Measurements from ENCODE around the gene NXPH4. TPM values are rescaled to one million over a fixed set of nuclear protein-coding genes. Genes with fewer than 3 reads are reported as not detected.

Gene NXPH4
- total RNA-seq, 1 donor from 2014 or later = not detected

DNA sequence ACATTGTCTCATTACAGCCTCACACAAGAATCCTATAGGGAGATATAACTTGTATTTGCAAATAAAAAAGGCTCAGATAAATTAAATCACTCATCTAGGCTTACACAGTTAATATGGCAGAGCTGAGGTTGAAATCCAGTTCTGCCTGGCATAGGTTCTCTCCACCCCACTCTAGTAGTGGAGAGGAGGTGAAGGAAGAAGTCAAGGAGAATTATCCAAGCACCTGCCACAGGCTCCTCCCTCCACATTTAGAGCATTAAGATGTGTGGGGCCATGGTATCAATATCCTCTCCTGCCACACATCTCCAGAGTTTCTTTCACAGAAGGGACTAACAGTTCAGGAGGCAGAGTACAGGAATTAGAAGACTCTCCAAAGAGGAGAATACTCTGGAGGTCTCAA lies 56.9 kb downstream of the NXPH4 start:
- DNase-seq (no peak), ATAC-seq (no peak)
- intact Hi-C loops (cut with DNase I) = no loop called here
- H3K27me3 ChIP-seq = no peaks in the 10 kb centered on the region
- TF ChIP-seq, protein P1, sequence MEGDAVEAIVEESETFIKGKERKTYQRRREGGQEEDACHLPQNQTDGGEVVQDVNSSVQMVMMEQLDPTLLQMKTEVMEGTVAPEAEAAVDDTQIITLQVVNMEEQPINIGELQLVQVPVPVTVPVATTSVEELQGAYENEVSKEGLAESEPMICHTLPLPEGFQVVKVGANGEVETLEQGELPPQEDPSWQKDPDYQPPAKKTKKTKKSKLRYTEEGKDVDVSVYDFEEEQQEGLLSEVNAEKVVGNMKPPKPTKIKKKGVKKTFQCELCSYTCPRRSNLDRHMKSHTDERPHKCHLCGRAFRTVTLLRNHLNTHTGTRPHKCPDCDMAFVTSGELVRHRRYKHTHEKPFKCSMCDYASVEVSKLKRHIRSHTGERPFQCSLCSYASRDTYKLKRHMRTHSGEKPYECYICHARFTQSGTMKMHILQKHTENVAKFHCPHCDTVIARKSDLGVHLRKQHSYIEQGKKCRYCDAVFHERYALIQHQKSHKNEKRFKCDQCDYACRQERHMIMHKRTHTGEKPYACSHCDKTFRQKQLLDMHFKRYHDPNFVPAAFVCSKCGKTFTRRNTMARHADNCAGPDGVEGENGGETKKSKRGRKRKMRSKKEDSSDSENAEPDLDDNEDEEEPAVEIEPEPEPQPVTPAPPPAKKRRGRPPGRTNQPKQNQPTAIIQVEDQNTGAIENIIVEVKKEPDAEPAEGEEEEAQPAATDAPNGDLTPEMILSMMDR (IDR thresholded peaks at IDR 0.05) = no peak
- H3K36me3 ChIP-seq = peaks cover 72% of the 10 kb centered on the region
- no peaks in the 10 kb centered on the region for H3K4me1 ChIP-seq
- no peak overlapping the region for H3K4me3 ChIP-seq
- H3K9me3 ChIP-seq = no peaks in the 10 kb centered on the region
- no peak overlapping the region for H3K27ac ChIP-seq

Small RNA genes lying within 50 kb of the gene (microRNA-seq; reads per million reads assigned to microRNA genes)
- 0.99 reads per million for gene MIR1228 (ENCODE audit: borderline microRNAs expressed)

Other genes with a start within 250 kb of the NXPH4 start
- gene ZBTB39, start 210.2 kb upstream of the NXPH4 start, total RNA-seq = 7.2 TPM
- not detected for gene TAC3, start 200.3 kb upstream of the NXPH4 start, total RNA-seq
- 1.4 TPM for gene MYO1A, start 166.7 kb upstream of the NXPH4 start, total RNA-seq
- 14.1 TPM for gene NEMP1, start 138.0 kb upstream of the NXPH4 start, total RNA-seq
- gene NAB2, start 127.7 kb upstream of the NXPH4 start, total RNA-seq = 37.3 TPM
- 230 TPM for gene STAT6, start 105.4 kb upstream of the NXPH4 start, total RNA-seq
- gene LRP1, start 88.3 kb upstream of the NXPH4 start, total RNA-seq = 261 TPM
- gene LRP1-AS, start 69.2 kb upstream of the NXPH4 start, total RNA-seq = not detected
- 59.2 TPM for gene SHMT2, start 12.9 kb downstream of the NXPH4 start, total RNA-seq
- 6.0 TPM for gene STAC3, start 34.4 kb downstream of the NXPH4 start, total RNA-seq
- 81.0 TPM for gene R3HDM2, start 214.2 kb downstream of the NXPH4 start, total RNA-seq
- not detected for gene INHBC, start 218.0 kb downstream of the NXPH4 start, total RNA-seq
- not detected for gene INHBE, start 238.5 kb downstream of the NXPH4 start, total RNA-seq
- 1.4 TPM for gene GLI1, start 243.0 kb downstream of the NXPH4 start, total RNA-seq